ENCODE results near the gene SNORC. TPM values are rescaled to one million over a fixed set of nuclear protein-coding genes. Genes with fewer than 3 reads are reported as not detected.

The SNORC gene
- total and polyA plus RNA-seq, 2 donors (not counting 1 experiment from before 2014, with no cell fraction given): 0.91 to 0.94 TPM

DNA sequence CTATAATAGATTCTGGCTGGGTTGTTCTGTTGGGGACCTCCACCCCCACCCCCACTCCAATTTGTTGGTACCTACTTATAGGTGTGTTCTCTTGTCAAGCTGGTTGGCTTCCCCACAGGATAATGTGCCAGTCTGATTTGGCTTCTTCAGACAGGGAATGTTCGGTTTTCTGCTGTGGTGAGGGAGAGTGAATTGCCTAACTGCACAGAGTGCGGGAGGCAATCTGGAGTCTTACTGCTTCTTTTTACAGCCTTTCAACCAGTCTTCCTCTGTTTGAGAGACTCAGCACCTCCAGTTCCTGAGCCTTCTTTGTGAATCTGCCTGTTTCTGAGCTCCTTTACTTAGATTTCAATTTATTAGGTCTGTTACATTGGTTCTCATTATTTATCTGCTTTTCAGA lies 27.4 kb upstream of the SNORC start:
- no peak overlapping the region for H3K4me3 Mint-ChIP-seq
- H3K27ac ChIP-seq (ENCODE audit: low read length in 2 of 2): no peak overlapping the region
- H3K4me1 Mint-ChIP-seq: peaks cover 27% of the 10 kb centered on the region
- no peaks in the 10 kb centered on the region for H3K9me3 ChIP-seq (ENCODE audit: control extremely low read depth in 1 of 3, control insufficient read depth in 2 of 3, insufficient read depth in 1 of 3, low read length in 2 of 3)
- no peak overlapping the region for H2AFZ ChIP-seq (ENCODE audit: insufficient read depth, low read depth, low read length, poor library complexity, severe bottlenecking)
- peaks cover 21 to 22% of the 10 kb centered on the region in 2 donors for H3K4me1 ChIP-seq (ENCODE audit: control insufficient read depth in 2 of 2, insufficient read depth in 2 of 2, low read length in 2 of 2)
- ChIA-PET CTCF (interaction anchor here (1.6 kb wide), 1 partner anchor 8 kb away, joined by 3 read pairs; no protein-coding TSS in a partner anchor), POLR2A (interaction anchor here (0.6 to 0.7 kb wide), 4 partner anchors 112 to 550 kb away, joined by 3 to 11 read pairs (median 7); no protein-coding TSS in a partner anchor)
- H3K27ac Mint-ChIP-seq: no peak overlapping the region
- H3K27me3 ChIP-seq (replicated peaks in 1 of 4; ENCODE audit: control extremely low read depth in 1 of 4, control insufficient read depth in 3 of 4, insufficient read depth in 4 of 4, low read length in 3 of 4): no peaks in the 10 kb centered on the region
- H3K27me3 Mint-ChIP-seq: no peaks in the 10 kb centered on the region
- H3K9me3 Mint-ChIP-seq (ENCODE audit: insufficient read depth): no peaks in the 10 kb centered on the region
- H3K4me3 ChIP-seq (ENCODE audit: control extremely low read depth in 1 of 5, extremely low read depth in 1 of 5, insufficient read depth in 1 of 5, low read depth in 2 of 5, low read length in 4 of 5): no peak overlapping the region
- H3K79me2 ChIP-seq (ENCODE audit: control insufficient read depth, insufficient read depth, low read length): no peaks in the 10 kb centered on the region
- ATAC-seq (ENCODE audit: low read depth) (no peak), DNase-seq (no peak)
- no peak for TF ChIP-seq EZH2 (IDR thresholded peaks at IDR 0.05; ENCODE audit: borderline replicate concordance, insufficient read depth, low read depth, low read length, poor library complexity, severe bottlenecking)
- TF ChIP-seq, protein P1, sequence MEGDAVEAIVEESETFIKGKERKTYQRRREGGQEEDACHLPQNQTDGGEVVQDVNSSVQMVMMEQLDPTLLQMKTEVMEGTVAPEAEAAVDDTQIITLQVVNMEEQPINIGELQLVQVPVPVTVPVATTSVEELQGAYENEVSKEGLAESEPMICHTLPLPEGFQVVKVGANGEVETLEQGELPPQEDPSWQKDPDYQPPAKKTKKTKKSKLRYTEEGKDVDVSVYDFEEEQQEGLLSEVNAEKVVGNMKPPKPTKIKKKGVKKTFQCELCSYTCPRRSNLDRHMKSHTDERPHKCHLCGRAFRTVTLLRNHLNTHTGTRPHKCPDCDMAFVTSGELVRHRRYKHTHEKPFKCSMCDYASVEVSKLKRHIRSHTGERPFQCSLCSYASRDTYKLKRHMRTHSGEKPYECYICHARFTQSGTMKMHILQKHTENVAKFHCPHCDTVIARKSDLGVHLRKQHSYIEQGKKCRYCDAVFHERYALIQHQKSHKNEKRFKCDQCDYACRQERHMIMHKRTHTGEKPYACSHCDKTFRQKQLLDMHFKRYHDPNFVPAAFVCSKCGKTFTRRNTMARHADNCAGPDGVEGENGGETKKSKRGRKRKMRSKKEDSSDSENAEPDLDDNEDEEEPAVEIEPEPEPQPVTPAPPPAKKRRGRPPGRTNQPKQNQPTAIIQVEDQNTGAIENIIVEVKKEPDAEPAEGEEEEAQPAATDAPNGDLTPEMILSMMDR (IDR thresholded peaks at IDR 0.05): no peak
- no peaks in the 10 kb centered on the region for H4K20me1 ChIP-seq (ENCODE audit: control insufficient read depth, insufficient read depth, low read length, poor library complexity, severe bottlenecking)
- peaks cover 20 to 72% of the 10 kb centered on the region in 2 experiments for H3K36me3 ChIP-seq (replicated peaks in 1 of 2; ENCODE audit: control extremely low read depth in 1 of 2, control insufficient read depth in 1 of 2, extremely low read depth in 1 of 2, insufficient read depth in 2 of 2, low read length in 1 of 2)
- 100% methylated on average over 1 of the region's 2 CpGs for WGBS (ENCODE audit: insufficient coverage)
- no peak overlapping the region for H3K4me2 ChIP-seq (replicated peaks; ENCODE audit: low read depth, low read length, poor library complexity, severe bottlenecking)
- H3K9ac ChIP-seq (ENCODE audit: low read length): no peak overlapping the region
- intact Hi-C loops (cut with micrococcal nuclease): no loop called here

DNA sequence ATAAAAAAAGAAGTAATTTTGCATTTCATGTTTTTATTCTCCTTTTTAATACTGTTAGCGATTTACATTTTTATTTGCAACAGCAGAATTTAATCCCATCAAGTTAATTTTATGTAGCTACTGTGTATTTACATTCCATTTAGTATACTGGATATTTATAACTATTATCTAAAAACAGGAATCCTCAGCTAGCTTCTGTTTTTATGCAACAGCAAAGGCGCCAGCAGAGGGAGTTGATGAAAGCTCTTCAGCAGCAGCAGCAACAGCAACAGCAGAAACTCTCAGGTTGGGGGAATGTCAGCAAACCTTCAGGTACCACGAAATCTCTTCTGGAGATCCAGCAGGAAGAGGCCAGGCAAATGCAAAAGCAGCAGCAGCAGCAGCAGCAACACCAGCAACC lies 26.2 kb upstream of the SNORC start:
- Mint-ChIP-seq H3K4me3 (no peak overlapping the region), H3K27ac (no peak overlapping the region), H3K4me1 (peaks cover 16% of the 10 kb centered on the region), H3K27me3 (no peaks in the 10 kb centered on the region), H3K9me3 (ENCODE audit: insufficient read depth) (no peaks in the 10 kb centered on the region)
- ATAC-seq (ENCODE audit: low read depth) (no peak), DNase-seq (no peak)
- Histone ChIP-seq H3K9ac (ENCODE audit: low read length) (no peak overlapping the region), H3K36me3 (replicated peaks in 1 of 2; ENCODE audit: control extremely low read depth in 1 of 2, control insufficient read depth in 1 of 2, extremely low read depth in 1 of 2, insufficient read depth in 2 of 2, low read length in 1 of 2) (peaks cover 21 to 79% of the 10 kb centered on the region in 2 experiments), H3K9me3 (ENCODE audit: control extremely low read depth in 1 of 3, control insufficient read depth in 2 of 3, insufficient read depth in 1 of 3, low read length in 2 of 3) (no peaks in the 10 kb centered on the region), H3K4me2 (replicated peaks; ENCODE audit: low read depth, low read length, poor library complexity, severe bottlenecking) (no peak overlapping the region), H3K4me1 (ENCODE audit: control insufficient read depth in 2 of 2, insufficient read depth in 2 of 2, low read length in 2 of 2) (peaks cover 10 to 11% of the 10 kb centered on the region in 2 donors), H2AFZ (ENCODE audit: insufficient read depth, low read depth, low read length, poor library complexity, severe bottlenecking) (no peak overlapping the region), H3K27me3 (replicated peaks in 1 of 4; ENCODE audit: control extremely low read depth in 1 of 4, control insufficient read depth in 3 of 4, insufficient read depth in 4 of 4, low read length in 3 of 4) (no peaks in the 10 kb centered on the region), H3K79me2 (ENCODE audit: control insufficient read depth, insufficient read depth, low read length) (no peaks in the 10 kb centered on the region), H3K4me3 (ENCODE audit: control extremely low read depth in 1 of 5, extremely low read depth in 1 of 5, insufficient read depth in 1 of 5, low read depth in 2 of 5, low read length in 4 of 5) (no peak overlapping the region), H3K27ac (ENCODE audit: low read length in 2 of 2) (no peak overlapping the region), H4K20me1 (ENCODE audit: control insufficient read depth, insufficient read depth, low read length, poor library complexity, severe bottlenecking) (no peaks in the 10 kb centered on the region)
- CTCF ChIA-PET: interaction anchor here (0.6 kb wide), 2 partner anchors 82 to 217 kb away, joined by 3 read pairs; no protein-coding TSS in a partner anchor
- TF ChIP-seq EZH2 (IDR thresholded peaks at IDR 0.05; ENCODE audit: borderline replicate concordance, insufficient read depth, low read depth, low read length, poor library complexity, severe bottlenecking): no peak
- TF ChIP-seq, protein P1 (IDR thresholded peaks at IDR 0.05): no peak
- POLR2A ChIA-PET: no interaction called here
- intact Hi-C loops (cut with micrococcal nuclease): no loop called here
- WGBS (ENCODE audit: insufficient coverage): 83% methylated on average over 2 of the region's 3 CpGs
